Ovary (tissue), 9 donors: Measurements from ENCODE around the gene THPO. TPM values are rescaled to one million over a fixed set of nuclear protein-coding genes. Genes with fewer than 3 reads are reported as not detected.

Source experiments
- DNase-seq, 5 donors: peaks; one replicate each; pipeline ENCODE4 v3.0.0-alpha.2; 2019 to 2020
- H3K27ac ChIP-seq, 2 donors: fragments of 200-600 bp; one replicate each; pipeline versions ENCODE4 v1.5.1 to v1.8.0; 2019 to 2022
- H3K27me3 ChIP-seq: fragments of 200-600 bp; one replicate; pipeline ENCODE4 v1.8.0; 2022
- H3K36me3 ChIP-seq: fragments of 200-600 bp; sonication (generic); one replicate; pipeline ENCODE4 v1.5.1; 2019
- H3K4me1 ChIP-seq: one replicate; pipeline ENCODE4 v1.8.1; 2013; ENCODE audit warnings: mild to moderate bottlenecking, moderate library complexity; ENCODE audit not compliant: insufficient read depth
- H3K4me3 ChIP-seq: fragments of 200-600 bp; sonication (generic); one replicate; pipeline ENCODE4 v1.5.1; 2017
- H3K9me3 ChIP-seq, 2 donors: fragments of 200-600 bp in 1 of 2; sonication (generic) in 1 of 2; one replicate each; pipeline versions ENCODE4 v1.5.1 to v1.8.1; 2013 to 2019; ENCODE audit warnings: mild to moderate bottlenecking in 1 of 2, moderate library complexity in 1 of 2
- EP300 ChIP-seq: sonication (generic); formaldehyde crosslinking; IDR thresholded peaks from one replicate; pipeline ENCODE4 v1.6.1; 2017; ENCODE audit warnings: antibody characterized with exemption
- POLR2A ChIP-seq: fragments of 450-650 bp; IDR thresholded peaks from one replicate; pipeline ENCODE4 v1.6.1; 2017; ENCODE audit warnings: antibody characterized with exemption, mild to moderate bottlenecking, moderate library complexity
- WGBS, 3 donors: extraction: QIAGEN DNeasy Blood & Tissue Kit in 1 of 3; methylation state at CpG; one replicate each; pipeline versions ENCODE4 v1.1.5 to v1.1.7; 2013 to 2017; 5-methylcytosine and 5-hydroxymethylcytosine counted together
- intact Hi-C, 4 donors: fragments of 100-400 bp; cut with DNase I; formaldehyde crosslinking; loops; one replicate each; pipeline versions ENCODE4 v1.11.0 to v1.15.1; 2022 to 2023
- polyA plus RNA-seq, 2 donors: library from polyadenylated mRNA; stranded (reverse); fragments of 200-250 nt in 1 of 2; fragments of 350-450 nt in 1 of 2; fragmentation: Illumina TruSeq in 1 of 2; extraction: RNeasy Lipid Tissue Mini Kit (QIAGEN cat#74804) in 1 of 2; gene quantifications; one replicate each; pipeline ENCODE4 v1.2.3, GENCODE V29; 2013 to 2014
- total RNA-seq, 7 donors: library from RNA; depleted of rRNA in 2 of 7; stranded (reverse); fragments of >200 nt in 2 of 7; fragmentation: NEBNext Ultra II Directional in 3 of 7; extraction: Animal tissue kit (Norgen Biotek cat#: 25700) in 3 of 7; gene quantifications; one replicate each; pipeline versions ENCODE4 v1.1.0 to v1.2.4, GENCODE V29; 2016 to 2023
- TF ChIP-seq, protein P1 (sequence below), 3 donors: fragments of 450-650 bp in 2 of 3; fragments of 200-600 bp in 1 of 3; IDR thresholded peaks; one replicate each; pipeline versions ENCODE4 v1.5.1 to v1.8.0; 2016 to 2022; ENCODE audit warnings: antibody characterized with exemption in 3 of 3, mild to moderate bottlenecking in 1 of 3
- donor health status: DM: no; HTN: no; CAD: no; lungs with moderate emphysema.
- donor health status: DM: no; HTN: no; CAD: no.
- donor health status: Bipolar disorder and iron deficiency.
- donor health status: DM: yes; HTN: yes; CAD: no.
- donor health status: DM: no; HTN: no; CAD: no.
- donor health status: DM: yes; HTN: yes; CAD: no.

THPO gene
- total and polyA plus RNA-seq, 9 donors = 0.34 to 2.0 (median 1.2) TPM

DNA sequence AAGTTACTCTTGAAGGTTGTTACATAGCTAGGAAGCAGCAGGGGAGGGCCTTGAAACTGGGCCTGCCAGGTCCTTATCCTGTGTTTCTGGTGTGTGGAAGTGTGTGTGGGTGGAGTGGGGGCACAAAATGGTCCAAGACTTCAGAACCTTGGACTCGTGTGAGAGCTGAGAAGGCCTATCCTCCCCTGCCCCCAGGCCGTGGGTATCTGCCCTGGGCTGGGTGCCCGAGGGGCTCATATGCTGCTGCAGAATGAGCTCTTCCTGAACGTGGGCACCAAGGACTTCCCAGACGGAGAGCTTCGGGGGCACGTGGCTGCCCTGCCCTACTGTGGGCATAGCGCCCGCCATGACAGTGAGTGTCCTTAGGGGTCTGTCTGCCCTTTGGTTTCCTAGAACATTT, 6.3 kb upstream of the THPO start:
- 80 to 88% (median 82%) methylated on average over 9 of the region's 9 CpGs for WGBS, 3 donors

DNA sequence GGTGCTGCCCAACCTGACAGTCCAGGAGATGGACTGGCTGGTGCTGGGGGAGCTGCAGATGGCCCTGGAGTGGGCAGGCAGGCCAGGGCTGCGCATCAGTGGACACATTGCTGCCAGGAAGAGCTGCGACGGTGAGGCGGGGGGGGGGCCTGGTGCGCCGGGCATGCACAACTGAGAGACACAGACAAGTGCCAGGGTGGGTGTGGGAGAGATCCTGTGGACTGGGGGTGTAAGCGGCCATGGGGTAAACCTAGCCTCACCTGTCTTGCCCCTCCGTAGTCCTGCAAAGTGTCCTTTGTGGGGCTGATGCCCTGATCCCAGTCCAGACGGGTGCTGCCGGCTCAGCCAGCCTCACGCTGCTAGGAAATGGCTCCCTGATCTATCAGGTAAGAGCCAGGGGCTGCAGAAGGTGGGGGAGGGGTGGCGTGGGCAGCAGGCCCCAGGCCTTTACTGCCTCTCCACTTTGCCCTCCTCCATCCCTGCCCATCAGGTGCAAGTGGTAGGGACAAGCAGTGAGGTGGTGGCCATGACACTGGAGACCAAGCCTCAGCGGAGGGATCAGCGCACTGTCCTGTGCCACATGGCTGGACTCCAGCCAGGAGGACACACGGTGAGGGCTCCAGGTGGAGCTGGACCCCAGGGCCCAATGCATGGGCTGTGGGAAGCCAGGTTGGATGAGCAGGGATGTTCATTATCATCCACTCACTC, 5.2 kb upstream of the THPO start:
- TF ChIP-seq, protein P1, sequence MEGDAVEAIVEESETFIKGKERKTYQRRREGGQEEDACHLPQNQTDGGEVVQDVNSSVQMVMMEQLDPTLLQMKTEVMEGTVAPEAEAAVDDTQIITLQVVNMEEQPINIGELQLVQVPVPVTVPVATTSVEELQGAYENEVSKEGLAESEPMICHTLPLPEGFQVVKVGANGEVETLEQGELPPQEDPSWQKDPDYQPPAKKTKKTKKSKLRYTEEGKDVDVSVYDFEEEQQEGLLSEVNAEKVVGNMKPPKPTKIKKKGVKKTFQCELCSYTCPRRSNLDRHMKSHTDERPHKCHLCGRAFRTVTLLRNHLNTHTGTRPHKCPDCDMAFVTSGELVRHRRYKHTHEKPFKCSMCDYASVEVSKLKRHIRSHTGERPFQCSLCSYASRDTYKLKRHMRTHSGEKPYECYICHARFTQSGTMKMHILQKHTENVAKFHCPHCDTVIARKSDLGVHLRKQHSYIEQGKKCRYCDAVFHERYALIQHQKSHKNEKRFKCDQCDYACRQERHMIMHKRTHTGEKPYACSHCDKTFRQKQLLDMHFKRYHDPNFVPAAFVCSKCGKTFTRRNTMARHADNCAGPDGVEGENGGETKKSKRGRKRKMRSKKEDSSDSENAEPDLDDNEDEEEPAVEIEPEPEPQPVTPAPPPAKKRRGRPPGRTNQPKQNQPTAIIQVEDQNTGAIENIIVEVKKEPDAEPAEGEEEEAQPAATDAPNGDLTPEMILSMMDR (IDR thresholded peaks at IDR 0.05) = no peak
- DNase-seq = no peak
- Histone ChIP-seq H3K9me3 (no peaks in the 10 kb centered on the region), H3K27me3 (no peaks in the 10 kb centered on the region), H3K27ac (no peak overlapping the region), H3K4me3 (no peak overlapping the region), H3K4me1 (peaks cover 2% of the 10 kb centered on the region), H3K36me3 (no peaks in the 10 kb centered on the region)
- WGBS, 3 donors = 88 to 92% (median 88%) methylated on average over 11 to 15 of the region's 15 CpGs
- intact Hi-C loops = no loop called here

More for the DNA sequence above, 6.3 kb upstream of the THPO start:
- Histone ChIP-seq H3K4me3 (no peak overlapping the region), H3K36me3 (no peaks in the 10 kb centered on the region), H3K4me1 (peaks cover 2% of the 10 kb centered on the region), H3K27ac (no peak overlapping the region), H3K9me3 (no peaks in the 10 kb centered on the region), H3K27me3 (no peaks in the 10 kb centered on the region)
- TF ChIP-seq EP300 (no peak), POLR2A (no peak)
- TF ChIP-seq, protein P1 (IDR thresholded peaks at IDR 0.05) = no peak
- no peak for DNase-seq
- intact Hi-C loops = no loop called here

DNA sequence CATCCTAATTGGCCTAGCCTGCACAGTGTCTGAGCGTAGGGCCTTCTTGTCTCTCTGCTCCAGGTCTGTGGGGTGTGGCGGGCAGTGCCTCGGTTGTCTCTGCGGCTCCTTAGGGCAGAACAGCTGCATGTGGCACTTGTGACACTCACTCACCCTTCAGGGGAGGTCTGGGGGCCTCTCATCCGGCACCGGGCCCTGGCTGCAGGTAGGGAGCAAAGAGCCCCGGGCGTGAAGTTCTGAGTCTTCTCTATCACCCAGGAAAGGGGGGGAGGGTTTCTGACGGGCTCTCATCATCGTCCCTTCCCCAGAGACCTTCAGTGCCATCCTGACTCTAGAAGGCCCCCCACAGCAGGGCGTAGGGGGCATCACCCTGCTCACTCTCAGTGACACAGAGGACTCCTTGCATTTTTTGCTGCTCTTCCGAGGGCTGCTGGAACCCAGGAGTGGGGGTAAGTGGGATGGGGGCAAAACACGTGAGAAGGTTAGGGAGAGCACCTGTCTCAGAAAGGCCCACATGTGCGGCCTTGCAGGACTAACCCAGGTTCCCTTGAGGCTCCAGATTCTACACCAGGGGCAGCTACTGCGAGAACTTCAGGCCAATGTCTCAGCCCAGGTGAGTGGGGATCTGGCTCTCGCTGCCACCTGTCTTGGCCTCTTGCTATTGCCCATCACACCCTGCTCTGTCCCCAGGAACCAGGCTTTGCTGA, 4.5 kb upstream of the THPO start:
- WGBS, 3 donors = 91 to 94% (median 92%) methylated on average over 16 of the region's 16 CpGs
- TF ChIP-seq, protein P1 (IDR thresholded peaks at IDR 0.05) = no peak
- TF ChIP-seq EP300 = no peak
- no peak for TF ChIP-seq POLR2A
- H3K36me3 ChIP-seq = no peaks in the 10 kb centered on the region
- H3K4me1 ChIP-seq = peaks cover 2% of the 10 kb centered on the region
- H3K27me3 ChIP-seq = no peaks in the 10 kb centered on the region
- no peaks in the 10 kb centered on the region for H3K9me3 ChIP-seq
- no peak overlapping the region for H3K4me3 ChIP-seq
- intact Hi-C loops = no loop called here
- DNase-seq = no peak
- no peak overlapping the region for H3K27ac ChIP-seq

DNA sequence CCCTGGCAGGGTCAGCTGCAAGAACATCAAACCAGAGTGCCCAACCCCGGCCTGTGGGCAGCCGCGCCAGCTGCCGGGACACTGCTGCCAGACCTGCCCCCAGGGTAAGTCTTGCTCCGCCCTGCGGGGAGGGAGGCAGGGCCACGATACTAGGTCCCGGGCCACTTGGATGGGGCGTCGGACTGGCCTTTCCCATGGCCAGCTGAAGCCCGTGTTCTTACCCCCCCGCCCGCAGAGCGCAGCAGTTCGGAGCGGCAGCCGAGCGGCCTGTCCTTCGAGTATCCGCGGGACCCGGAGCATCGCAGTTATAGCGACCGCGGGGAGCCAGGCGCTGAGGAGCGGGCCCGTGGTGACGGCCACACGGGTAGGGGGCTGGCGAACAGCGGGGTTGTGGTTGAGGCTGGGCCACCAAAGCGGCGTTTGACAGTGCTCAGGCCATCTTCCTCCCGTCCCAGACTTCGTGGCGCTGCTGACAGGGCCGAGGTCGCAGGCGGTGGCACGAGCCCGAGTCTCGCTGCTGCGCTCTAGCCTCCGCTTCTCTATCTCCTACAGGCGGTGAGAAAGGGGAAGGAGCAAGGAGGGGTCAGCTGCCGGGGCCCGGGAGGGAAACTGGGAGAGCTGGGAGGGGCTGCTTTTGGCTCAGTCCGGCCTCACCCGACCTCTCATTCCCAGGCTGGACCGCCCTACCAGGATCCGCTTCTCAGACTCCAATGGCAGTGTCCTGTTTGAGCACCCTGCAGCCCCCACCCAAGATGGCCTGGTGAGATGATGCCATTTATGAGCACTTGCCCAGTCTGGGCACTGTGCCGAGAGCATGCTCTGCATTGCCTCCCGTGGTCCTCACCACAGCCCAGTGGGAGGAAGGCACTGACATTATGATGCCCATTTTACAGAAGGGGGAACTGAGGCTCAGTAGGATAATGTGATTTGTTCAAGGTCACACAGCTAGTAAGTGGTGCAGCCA, 3.5 kb upstream of the THPO start:
- peak overlapping the region; percentile 67 for H3K4me3 ChIP-seq
- no peaks in the 10 kb centered on the region for H3K27me3 ChIP-seq
- H3K4me1 ChIP-seq = peaks cover 2% of the 10 kb centered on the region
- intact Hi-C loops = loop anchor here in 1 of 4 donors (2.0 kb wide), 1 partner anchor 33 kb away; no protein-coding TSS in a partner anchor
- peak in 1 of 5 donors; percentile 44 for DNase-seq
- H3K36me3 ChIP-seq = no peaks in the 10 kb centered on the region
- 61 to 88% (median 71%) methylated on average over 26 to 55 of the region's 55 CpGs for WGBS, 3 donors
- H3K27ac ChIP-seq = no peak overlapping the region
- H3K9me3 ChIP-seq = no peaks in the 10 kb centered on the region
- TF ChIP-seq POLR2A (no peak), EP300 (no peak)
- TF ChIP-seq, protein P1 (IDR thresholded peaks at IDR 0.05) = no peak
